ENCODE measurements around the gene HSBP1.

DNA sequence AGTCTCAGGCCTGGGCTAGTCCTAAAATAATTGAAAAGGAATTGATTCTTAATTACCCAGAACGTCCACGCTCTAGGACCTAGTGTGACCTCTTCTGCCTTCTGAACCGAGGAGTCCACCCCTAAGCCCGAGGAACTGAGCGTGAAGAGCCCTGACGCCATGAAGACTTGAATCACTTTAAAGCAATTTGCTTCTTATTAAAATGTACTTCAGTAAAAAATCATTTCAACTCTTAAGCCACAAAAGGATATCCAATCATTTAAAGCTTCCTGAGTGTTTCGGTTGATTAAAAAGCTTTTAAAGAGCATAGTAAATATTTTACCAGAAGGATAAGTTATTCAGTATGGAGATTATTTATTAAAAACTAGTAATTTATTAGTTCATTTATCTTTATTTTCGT, 11.6 kb downstream of the HSBP1 start:
- TF ChIP-seq, protein P1, sequence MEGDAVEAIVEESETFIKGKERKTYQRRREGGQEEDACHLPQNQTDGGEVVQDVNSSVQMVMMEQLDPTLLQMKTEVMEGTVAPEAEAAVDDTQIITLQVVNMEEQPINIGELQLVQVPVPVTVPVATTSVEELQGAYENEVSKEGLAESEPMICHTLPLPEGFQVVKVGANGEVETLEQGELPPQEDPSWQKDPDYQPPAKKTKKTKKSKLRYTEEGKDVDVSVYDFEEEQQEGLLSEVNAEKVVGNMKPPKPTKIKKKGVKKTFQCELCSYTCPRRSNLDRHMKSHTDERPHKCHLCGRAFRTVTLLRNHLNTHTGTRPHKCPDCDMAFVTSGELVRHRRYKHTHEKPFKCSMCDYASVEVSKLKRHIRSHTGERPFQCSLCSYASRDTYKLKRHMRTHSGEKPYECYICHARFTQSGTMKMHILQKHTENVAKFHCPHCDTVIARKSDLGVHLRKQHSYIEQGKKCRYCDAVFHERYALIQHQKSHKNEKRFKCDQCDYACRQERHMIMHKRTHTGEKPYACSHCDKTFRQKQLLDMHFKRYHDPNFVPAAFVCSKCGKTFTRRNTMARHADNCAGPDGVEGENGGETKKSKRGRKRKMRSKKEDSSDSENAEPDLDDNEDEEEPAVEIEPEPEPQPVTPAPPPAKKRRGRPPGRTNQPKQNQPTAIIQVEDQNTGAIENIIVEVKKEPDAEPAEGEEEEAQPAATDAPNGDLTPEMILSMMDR (IDR thresholded peaks at IDR 0.05; ENCODE audit: low read length), result no peak
- no peak for TF ChIP-seq EZH2 (IDR thresholded peaks at IDR 0.05; ENCODE audit: borderline replicate concordance, low read length)

Measured in OCI-LY1 (cell line).